ENCODE data around the gene HUWE1.
"Not testable (repeated sequence)": the region's sequence is repeated elsewhere in the genome, so short reads cannot be mapped to it uniquely, and the experiment has no call there.

HUWE1 gene

DNA sequence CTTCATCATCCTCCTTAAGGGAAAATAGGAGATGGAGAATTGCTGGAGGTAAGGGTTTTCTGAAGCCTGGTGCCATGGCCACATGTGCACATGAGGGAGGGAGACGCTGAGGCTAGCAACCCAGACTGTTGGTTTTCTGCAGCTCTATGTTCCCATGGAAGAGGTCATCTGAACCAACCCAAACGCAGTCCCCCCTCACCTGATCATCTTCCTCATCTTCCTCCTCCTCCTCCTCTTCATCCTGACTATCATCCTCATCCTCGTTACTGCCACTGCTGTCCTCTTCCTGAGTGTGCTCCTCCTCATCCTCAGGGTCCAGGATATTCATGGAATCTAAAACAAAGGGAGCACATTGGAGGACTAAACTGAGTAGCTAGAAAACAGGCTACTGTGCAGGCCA, 124.6 kb downstream of the HUWE1 start:
- H3K4me3 ChIP-seq: no peak overlapping the region

DNA sequence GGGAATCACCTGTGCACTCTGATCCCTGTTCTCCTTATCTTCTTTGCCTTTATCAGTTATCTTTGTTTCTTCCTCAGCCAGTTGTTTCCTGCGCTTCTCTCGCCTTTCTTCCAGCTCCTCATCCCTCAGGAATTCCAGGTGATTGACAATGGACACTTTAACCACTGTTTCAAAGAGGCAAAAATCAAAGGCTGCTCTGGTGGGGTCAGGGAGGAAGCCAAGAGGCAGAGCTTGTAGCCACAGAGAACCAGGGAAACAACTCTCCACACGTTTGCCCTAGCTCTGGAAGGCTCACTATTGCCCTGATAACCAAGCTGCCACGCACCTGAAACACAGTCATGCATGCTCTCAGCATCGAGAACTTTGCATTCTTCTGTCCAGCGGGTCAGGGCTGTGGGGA, 127.9 kb downstream of the HUWE1 start:
- peak; percentile 55 for DNase-seq (ENCODE audit: low spot score)
- Histone ChIP-seq H3K4me3 (no peak overlapping the region), H3K27ac (no peak overlapping the region)
- TF ChIP-seq, protein P1, sequence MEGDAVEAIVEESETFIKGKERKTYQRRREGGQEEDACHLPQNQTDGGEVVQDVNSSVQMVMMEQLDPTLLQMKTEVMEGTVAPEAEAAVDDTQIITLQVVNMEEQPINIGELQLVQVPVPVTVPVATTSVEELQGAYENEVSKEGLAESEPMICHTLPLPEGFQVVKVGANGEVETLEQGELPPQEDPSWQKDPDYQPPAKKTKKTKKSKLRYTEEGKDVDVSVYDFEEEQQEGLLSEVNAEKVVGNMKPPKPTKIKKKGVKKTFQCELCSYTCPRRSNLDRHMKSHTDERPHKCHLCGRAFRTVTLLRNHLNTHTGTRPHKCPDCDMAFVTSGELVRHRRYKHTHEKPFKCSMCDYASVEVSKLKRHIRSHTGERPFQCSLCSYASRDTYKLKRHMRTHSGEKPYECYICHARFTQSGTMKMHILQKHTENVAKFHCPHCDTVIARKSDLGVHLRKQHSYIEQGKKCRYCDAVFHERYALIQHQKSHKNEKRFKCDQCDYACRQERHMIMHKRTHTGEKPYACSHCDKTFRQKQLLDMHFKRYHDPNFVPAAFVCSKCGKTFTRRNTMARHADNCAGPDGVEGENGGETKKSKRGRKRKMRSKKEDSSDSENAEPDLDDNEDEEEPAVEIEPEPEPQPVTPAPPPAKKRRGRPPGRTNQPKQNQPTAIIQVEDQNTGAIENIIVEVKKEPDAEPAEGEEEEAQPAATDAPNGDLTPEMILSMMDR (IDR thresholded peaks at IDR 0.05): no peak

More for the DNA sequence above, 124.6 kb downstream of the HUWE1 start:
- H3K27ac ChIP-seq: no peak overlapping the region
- DNase-seq (ENCODE audit: low spot score): no peak
- TF ChIP-seq, protein P1 (IDR thresholded peaks at IDR 0.05): no peak

DNA sequence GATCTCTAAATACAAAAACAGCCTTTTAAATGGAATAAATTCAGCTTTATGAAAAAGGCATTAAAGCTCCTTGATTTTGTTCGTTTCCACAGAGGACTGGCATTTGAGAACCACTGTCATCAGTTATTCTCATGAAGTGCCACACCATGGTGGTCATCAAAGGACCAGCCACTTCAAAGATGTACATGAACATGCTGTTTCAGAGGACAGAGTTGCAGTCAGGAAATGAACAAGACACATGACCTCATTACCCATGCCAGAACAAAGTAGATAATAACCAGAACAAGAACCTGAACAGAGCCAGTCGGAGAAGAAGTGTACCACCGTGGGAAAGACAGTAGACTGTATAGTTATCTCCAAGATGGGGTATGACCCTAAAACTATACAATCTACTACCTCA, 129.7 kb downstream of the HUWE1 start:
- DNase-seq (ENCODE audit: low spot score): peak; percentile 28
- Histone ChIP-seq H3K27ac (no peak overlapping the region), H3K4me3 (no peak overlapping the region)
- TF ChIP-seq, protein P1 (IDR thresholded peaks at IDR 0.05): no peak

DNA sequence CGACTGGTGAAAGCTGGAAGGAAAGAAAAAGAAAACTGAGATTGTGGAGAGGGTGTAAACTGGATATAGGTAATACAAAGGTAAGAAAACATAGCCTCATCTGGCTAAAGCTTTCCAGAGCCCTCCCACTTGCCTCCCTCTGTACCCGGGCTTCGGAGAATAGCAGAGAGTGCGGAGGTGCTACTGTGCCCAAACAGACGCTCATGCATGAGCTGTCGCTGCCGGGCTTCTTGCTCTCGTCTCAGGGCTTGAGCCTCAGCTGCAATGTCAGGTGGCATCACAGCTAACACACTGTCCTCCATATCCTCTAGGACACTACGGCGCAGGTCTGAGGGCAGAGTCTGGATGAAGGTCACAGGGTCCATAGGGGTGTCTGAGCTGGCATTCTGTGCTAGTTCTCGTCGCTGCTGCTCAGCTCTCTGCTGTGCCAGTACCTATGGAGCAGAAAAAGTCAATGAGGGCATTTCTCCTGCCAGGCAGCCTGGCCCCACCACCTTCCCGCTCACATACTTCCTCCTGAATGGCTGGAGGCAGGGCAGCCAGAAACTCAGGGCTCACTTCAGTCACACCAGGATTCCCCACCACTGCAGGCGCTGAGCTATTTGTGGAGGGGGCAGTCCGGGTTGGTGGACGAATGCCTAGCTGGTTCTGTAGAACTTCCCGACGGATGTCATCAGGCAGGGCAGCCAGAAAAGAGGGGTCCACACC, 135.6 kb downstream of the HUWE1 start:
- TF ChIP-seq, protein P1 (IDR thresholded peaks at IDR 0.05): no peak

DNA sequence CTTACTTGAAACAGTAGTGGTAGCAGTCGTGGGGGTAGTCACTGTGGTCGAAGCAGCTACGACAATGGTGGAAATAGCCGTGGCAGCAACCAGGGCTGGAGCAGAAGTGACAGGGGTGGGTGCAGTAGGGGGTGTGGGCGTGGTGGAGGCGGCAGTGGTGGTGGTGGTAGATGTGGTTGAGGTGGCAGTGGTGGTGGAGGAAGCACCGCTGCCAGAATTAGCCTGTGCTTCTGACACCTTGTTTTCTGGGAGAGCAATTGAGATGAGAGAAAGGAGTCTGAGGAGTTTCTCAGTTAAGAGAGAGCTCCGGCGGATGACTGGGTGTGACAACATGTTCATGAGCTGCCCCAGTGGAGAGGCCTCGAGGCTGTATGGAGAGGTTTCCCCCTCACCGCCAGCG, 138.9 kb downstream of the HUWE1 start:
- DNase-seq (ENCODE audit: low spot score): no peak
- H3K27ac ChIP-seq: no peak overlapping the region
- TF ChIP-seq, protein P1 (IDR thresholded peaks at IDR 0.05): no peak
- no peak overlapping the region for H3K4me3 ChIP-seq

More for the DNA sequence above, 135.6 kb downstream of the HUWE1 start:
- Histone ChIP-seq H3K4me3 (no peak overlapping the region), H3K27ac (no peak overlapping the region)
- no peak for DNase-seq (ENCODE audit: low spot score)

DNA sequence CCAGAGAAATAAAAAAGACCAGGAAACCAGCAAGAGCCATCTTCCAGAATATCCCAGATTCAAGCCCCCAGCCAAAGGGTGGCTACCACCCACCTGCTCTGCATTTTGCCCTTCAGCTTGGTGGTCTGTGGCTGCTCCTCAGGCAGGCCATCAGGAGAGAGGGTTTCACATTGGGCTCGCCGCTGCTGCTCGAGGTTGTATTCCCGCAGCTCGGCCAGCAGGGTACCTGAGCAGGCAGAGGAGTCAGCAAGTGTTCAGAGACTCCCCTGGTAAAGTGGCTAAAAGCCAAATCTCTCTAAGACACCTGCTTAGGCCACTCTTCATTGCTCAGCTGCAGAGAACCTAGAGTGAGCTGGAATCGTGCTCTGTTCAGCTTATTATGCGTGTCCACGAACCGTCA, 141.6 kb downstream of the HUWE1 start:
- Histone ChIP-seq H3K4me3 (no peak overlapping the region), H3K27ac (no peak overlapping the region)
- TF ChIP-seq, protein P1 (IDR thresholded peaks at IDR 0.05): no peak
- no peak for DNase-seq (ENCODE audit: low spot score)

DNA sequence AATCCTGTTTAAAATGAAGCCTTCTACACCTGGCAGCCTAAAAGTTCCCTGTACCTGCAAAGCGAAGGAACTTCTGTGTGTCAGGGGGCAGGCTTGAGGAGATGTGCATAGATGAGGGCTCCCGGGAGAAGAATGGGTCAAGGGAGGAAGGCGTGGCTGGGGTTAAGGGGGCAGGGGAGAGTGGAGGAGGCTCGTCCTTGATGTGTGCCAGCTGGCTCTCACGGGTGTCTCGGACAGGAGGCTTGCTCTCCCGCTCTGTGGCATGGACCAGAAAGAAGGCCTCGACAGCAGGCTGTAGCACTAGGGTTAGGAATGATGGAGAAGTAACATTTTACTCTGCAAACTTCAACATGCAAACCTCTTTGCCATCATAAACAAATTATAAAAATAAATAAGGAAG, 147.7 kb downstream of the HUWE1 start:
- H3K4me3 ChIP-seq: no peak overlapping the region
- TF ChIP-seq, protein P1 (IDR thresholded peaks at IDR 0.05): no peak
- no peak for DNase-seq (ENCODE audit: low spot score)
- no peak overlapping the region for H3K27ac ChIP-seq

DNA sequence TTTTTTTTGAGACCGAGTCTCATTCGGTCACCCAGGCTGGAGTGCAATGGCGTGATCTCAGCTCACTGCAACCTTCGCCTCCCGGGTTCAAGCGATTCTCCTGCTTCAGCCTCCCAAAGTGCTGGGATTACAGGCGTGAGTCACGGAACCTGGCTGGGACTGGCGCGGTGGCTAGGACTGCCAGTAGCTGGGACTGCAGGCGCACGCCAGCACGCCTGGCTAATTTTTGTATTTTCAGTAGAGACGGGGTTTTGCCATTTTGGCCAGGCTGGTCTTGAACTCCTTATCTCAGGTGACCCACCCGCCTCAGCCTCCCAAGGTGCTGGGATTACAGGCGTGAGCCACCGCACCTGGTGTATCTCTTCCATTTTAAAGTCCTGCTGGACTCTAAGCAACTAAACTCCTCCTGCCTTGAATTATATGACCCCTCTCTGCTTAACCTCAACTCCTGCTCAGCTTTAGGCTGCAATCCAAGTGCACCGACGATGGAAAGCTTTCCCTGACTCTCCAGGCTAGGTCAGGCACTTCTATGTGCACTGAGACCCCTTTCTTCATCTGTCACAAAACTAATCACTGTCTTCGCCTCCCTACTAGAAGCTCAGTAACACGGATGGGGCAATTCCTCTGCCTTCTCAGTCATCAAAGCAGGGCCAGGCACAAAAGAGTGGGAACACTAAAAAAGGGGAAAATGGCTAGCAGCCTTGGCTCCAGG, 155.1 kb downstream of the HUWE1 start:
- H3K27ac ChIP-seq; DNase-seq (ENCODE audit: low spot score); H3K4me3 ChIP-seq: not testable (repeated sequence)
